WI38 (cell line): Measurements from ENCODE around the gene GCSAML.

ENCODE experiments used
- H3K4me3 ChIP-seq: 2 replicates; pipeline ENCODE4 v1.5.1; 2011; ENCODE audit warnings: low read depth, mild to moderate bottlenecking, control low read depth, low read length
- CTCF ChIP-seq: IDR thresholded peaks from 2 replicates; pipeline ENCODE4 v1.5.1; 2012; ENCODE audit warnings: low read depth, mild to moderate bottlenecking, control low read depth, low read length

The GCSAML gene

DNA sequence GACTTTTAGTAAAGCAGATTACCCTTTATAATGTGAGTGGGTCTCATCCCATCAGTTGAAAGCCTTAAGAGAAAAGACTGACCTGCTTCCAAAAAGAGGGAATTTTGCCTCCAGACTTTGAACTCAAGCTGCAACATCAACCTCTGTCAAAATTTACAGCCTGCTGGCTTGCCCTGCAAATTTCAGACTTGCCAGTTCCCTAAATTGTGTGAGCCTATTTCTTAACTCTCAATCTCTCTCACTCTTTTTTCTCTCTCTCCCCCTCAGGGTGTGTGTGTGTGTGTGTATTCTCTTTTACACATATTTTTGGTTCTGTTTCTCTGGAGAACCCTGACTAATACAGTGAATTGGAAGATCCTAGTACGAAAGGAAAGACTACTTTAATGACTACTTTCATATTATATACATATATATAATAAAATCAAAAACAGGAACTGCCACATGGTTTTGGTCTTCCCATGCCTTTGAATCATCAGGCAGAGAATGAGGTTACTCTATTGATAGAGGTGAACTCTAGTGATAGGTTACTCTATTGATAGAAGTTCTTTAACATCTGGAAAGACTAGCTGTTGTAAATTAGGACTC is 19.1 kb upstream of the GCSAML start:
- H3K4me3 ChIP-seq: no peak overlapping the region
- no peak for TF ChIP-seq CTCF

DNA sequence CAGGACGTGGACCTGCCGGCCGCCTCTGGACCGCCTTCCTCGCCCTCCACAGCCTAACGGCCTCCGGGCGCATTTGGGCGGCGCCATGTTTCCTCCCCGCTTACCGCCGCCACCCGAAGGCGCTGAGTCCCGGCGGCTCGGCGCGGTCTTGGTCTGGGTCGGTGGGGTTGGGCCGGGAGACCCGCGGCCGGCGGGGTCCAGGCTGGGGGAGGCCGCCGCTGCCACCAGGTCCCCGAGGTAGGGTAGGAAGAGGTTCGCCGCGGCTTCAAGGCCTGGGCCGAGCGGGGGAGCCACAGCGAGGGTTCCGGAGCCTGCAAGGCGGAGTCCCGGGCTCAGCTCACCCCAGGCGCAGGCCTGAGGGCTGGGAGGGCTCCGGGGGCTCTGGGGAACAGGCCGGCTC is 18.1 kb upstream of the GCSAML start:
- no peak for TF ChIP-seq CTCF
- H3K4me3 ChIP-seq: no peak overlapping the region

- no peak overlapping the region for H3K4me3 ChIP-seq
- TF ChIP-seq CTCF: no peak
Measured at GRCh38 chr1:247531937-247532336, 17.0 kb upstream of the GCSAML start.

DNA sequence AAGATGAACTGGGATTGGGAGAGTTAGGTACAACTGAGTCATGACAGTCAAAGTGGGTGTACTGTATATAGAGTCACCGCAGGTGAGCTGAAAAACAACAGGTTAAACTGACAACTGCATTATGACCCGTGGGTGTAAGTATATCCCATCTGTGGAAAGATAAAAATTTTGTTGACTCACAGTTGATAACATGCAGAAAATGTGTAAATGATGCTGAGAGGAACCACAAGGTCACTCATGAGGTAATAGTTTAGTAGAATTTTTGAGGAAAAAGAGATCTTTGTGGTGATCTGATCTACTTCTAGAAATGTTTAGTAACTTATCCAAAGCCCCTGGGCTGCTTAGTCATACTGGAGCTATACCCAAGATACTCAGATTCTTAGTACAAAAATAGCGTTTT is 13.5 kb upstream of the GCSAML start:
- H3K4me3 ChIP-seq: no peak overlapping the region
- TF ChIP-seq CTCF: no peak

GRCh38 chr1:247536340-247536739 is 12.6 kb upstream of the GCSAML start, which contains the start of gene OR2C3:
Gene OR2C3 (minus strand): TSS chr1:247536440. CDS start chr1:247532511, 3,929 bp downstream.
- TF ChIP-seq CTCF: no peak
- H3K4me3 ChIP-seq: no peak within 1 kb of the TSS

DNA sequence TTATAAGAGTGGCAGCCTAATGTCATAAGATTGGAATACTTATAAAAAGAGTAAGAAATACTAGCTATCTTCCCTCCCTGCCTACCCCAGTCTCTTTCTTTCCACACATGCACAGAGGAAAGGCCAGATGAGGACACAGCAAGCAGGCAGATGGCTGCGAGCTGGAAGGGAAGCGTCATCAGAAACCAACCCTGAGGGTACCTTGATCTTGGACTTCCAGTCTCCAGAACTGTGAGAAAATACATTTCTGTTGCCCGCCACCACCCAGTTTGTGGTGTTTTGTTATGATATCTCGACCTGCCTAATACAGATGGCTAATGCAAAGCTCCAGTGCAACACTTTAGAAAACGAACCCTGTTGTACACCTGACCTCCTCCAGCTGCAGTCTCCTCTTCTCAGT is 10.4 kb upstream of the GCSAML start:
- no peak for TF ChIP-seq CTCF

DNA sequence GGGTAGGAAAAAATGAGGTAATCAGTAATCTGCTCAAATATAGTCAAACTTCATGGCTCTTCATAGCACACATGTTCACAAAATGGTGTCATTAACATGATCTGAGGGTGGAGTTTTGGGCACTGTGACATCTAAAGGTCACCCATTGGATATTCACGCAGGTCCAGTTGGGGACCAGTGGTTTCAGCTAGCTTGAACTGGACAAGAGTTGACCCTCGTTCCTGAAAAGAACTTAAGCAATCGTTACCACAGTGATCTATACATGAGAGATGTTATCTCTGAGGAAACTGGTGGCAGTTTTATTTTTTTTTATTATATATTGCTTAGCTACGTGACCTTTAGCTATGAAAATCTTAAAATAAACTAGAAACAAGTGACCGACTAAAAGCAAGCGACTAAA is 9.7 kb upstream of the GCSAML start:
- TF ChIP-seq CTCF: no peak
- H3K4me3 ChIP-seq: no peak overlapping the region

More for the DNA sequence above, 10.4 kb upstream of the GCSAML start:
- no peak overlapping the region for H3K4me3 ChIP-seq
